Karpas-422 (cell line): ENCODE results near the gene CDYL2. TPM values are rescaled to one million over a fixed set of nuclear protein-coding genes. Genes with fewer than 3 reads are reported as not detected.

Source experiments
- DNase-seq: peaks from one replicate; pipeline ENCODE4 v3.0.0-alpha.2; 2015
- H2AFZ ChIP-seq: fragments of 200-600 bp; sonication (generic); 2 replicates; pipeline ENCODE4 v1.6.1; 2014; ENCODE audit warnings: antibody characterized with exemption, low read length, mixed read lengths
- H3K27ac ChIP-seq: fragments of 200-600 bp; sonication (generic); 2 replicates; pipeline ENCODE4 v1.5.1; 2014; ENCODE audit warnings: mild to moderate bottlenecking, low read length, moderate library complexity
- H3K27me3 ChIP-seq: fragments of 200-600 bp; sonication (generic); 2 replicates; pipeline ENCODE4 v1.6.1; 2014; ENCODE audit warnings: low read length, mixed read lengths
- H3K36me3 ChIP-seq: fragments of 200-600 bp; sonication (generic); 2 replicates; pipeline ENCODE4 v1.6.1; 2014; ENCODE audit warnings: low read length, mixed read lengths; ENCODE audit not compliant: insufficient read depth
- H3K4me1 ChIP-seq: fragments of 200-600 bp; sonication (generic); 2 replicates; pipeline ENCODE4 v1.6.1; 2014; ENCODE audit warnings: mild to moderate bottlenecking, low read length, mixed read lengths
- H3K4me2 ChIP-seq: fragments of 200-600 bp; sonication (generic); 2 replicates; pipeline ENCODE4 v1.6.1; 2014; ENCODE audit warnings: low read length, low read depth, mild to moderate bottlenecking; ENCODE audit not compliant: poor library complexity, severe bottlenecking
- H3K4me3 ChIP-seq: fragments of 200-600 bp; sonication (generic); 2 replicates; pipeline ENCODE4 v1.5.1; 2014; ENCODE audit warnings: mild to moderate bottlenecking, antibody characterized with exemption, low read length, mixed read lengths
- H3K79me2 ChIP-seq: fragments of 200-600 bp; sonication (generic); 2 replicates; pipeline ENCODE4 v1.6.1; 2014; ENCODE audit warnings: mild to moderate bottlenecking, low read length, mixed read lengths
- H3K9ac ChIP-seq: fragments of 200-600 bp; sonication (generic); 2 replicates; pipeline ENCODE4 v1.6.0; 2014; ENCODE audit warnings: low read length
- H3K9me2 ChIP-seq: fragments of 200-600 bp; sonication (generic), shearing (Covaris generic); replicated peaks from 2 replicates; pipeline ENCODE4 v1.6.0; 2014; ENCODE audit warnings: mild to moderate bottlenecking, low read length, moderate library complexity; ENCODE audit not compliant: insufficient read depth
- H3K9me3 ChIP-seq: fragments of 300-700, 200-600 bp; sonication (generic); 2 replicates; pipeline ENCODE4 v1.6.1; 2014; ENCODE audit warnings: low read length, mixed read lengths
- H4K20me1 ChIP-seq: fragments of 200-600 bp; sonication (generic); 2 replicates; pipeline ENCODE4 v1.6.1; 2014; ENCODE audit warnings: mild to moderate bottlenecking, antibody characterized with exemption, low read length, low read depth; ENCODE audit not compliant: insufficient read depth
- total RNA-seq: library from RNA; depleted of rRNA; stranded (reverse); fragments of >200 nt; shearing (Covaris generic); gene quantifications from 2 replicates; pipeline ENCODE4 v1.2.3, GENCODE V29; 2014; ENCODE audit warnings: low replicate concordance

CDYL2 gene
- total RNA-seq, 1 experiment from 2014 or later = not detected

GRCh38 chr16:80759419-80760162 lies 44.8 kb downstream of the CDYL2 start:
- H2AFZ ChIP-seq = no peak overlapping the region
- H3K4me2 ChIP-seq = no peak overlapping the region
- H4K20me1 ChIP-seq = no peaks in the 10 kb centered on the region
- no peak for DNase-seq
- no peaks in the 10 kb centered on the region for H3K27me3 ChIP-seq
- no peak overlapping the region for H3K4me3 ChIP-seq
- no peak overlapping the region for H3K9ac ChIP-seq
- no peak overlapping the region for H3K27ac ChIP-seq
- H3K79me2 ChIP-seq = no peaks in the 10 kb centered on the region
- H3K4me1 ChIP-seq = no peaks in the 10 kb centered on the region
- no peaks in the 10 kb centered on the region for H3K9me2 ChIP-seq
- no peaks in the 10 kb centered on the region for H3K9me3 ChIP-seq
- no peaks in the 10 kb centered on the region for H3K36me3 ChIP-seq

DNA sequence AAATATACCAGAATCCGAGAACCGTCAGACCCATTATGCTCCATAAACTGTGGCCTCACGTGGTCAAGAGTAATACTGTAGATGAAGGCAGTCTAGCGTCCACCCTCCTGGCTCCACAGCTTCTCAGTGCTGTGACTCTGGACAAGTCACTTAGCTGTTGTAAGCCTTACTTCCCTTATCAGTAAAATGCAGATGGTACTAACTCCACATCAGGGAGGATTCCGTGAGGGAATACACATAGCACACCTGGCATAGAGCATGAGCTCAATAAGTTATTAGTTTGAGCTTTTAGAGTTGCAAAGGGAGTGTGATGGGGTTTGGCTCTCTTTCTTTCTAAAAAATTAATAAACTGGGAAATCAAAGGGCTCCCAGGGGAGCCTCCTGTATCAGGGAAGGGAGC lies 49.9 kb downstream of the CDYL2 start:
- Histone ChIP-seq H3K36me3 (no peaks in the 10 kb centered on the region), H4K20me1 (no peaks in the 10 kb centered on the region), H3K9me3 (no peaks in the 10 kb centered on the region), H3K9ac (no peak overlapping the region), H3K4me2 (no peak overlapping the region), H3K4me3 (no peak overlapping the region), H3K27ac (no peak overlapping the region), H2AFZ (no peak overlapping the region), H3K27me3 (no peaks in the 10 kb centered on the region), H3K4me1 (no peaks in the 10 kb centered on the region), H3K79me2 (no peaks in the 10 kb centered on the region), H3K9me2 (no peaks in the 10 kb centered on the region)
- no peak for DNase-seq

DNA sequence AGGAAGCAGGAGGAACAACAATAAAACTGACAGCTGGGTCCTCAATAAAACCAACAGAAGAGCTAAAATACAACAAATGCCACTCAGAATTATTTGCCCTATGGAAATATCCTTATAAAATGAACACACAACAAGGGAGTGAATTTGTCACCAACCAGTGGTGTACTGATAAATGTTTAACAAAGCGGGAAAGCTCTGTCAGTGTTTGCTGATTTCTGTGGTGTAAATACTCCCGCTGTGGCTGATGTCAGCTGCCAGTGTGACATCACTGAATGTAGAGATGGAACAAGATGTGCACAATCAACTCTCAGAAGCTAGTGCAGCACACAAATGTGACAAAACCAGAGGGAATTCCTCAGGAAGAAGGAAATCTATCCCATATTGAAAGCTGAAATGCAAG lies 51.9 kb downstream of the CDYL2 start:
- Histone ChIP-seq H3K27me3 (no peaks in the 10 kb centered on the region), H3K9ac (no peak overlapping the region), H3K27ac (no peak overlapping the region), H3K4me1 (no peaks in the 10 kb centered on the region), H3K4me2 (no peak overlapping the region), H3K36me3 (no peaks in the 10 kb centered on the region), H3K9me2 (no peaks in the 10 kb centered on the region), H4K20me1 (no peaks in the 10 kb centered on the region), H3K4me3 (no peak overlapping the region), H3K79me2 (no peaks in the 10 kb centered on the region), H3K9me3 (no peaks in the 10 kb centered on the region), H2AFZ (no peak overlapping the region)
- no peak for DNase-seq

- no peak overlapping the region for H3K4me2 ChIP-seq
- no peaks in the 10 kb centered on the region for H3K9me3 ChIP-seq
- H3K36me3 ChIP-seq = no peaks in the 10 kb centered on the region
- DNase-seq = no peak
- H3K79me2 ChIP-seq = no peaks in the 10 kb centered on the region
- H3K9me2 ChIP-seq = no peaks in the 10 kb centered on the region
- no peaks in the 10 kb centered on the region for H3K4me1 ChIP-seq
- no peak overlapping the region for H3K27ac ChIP-seq
- no peaks in the 10 kb centered on the region for H3K27me3 ChIP-seq
- H3K4me3 ChIP-seq = no peak overlapping the region
- H3K9ac ChIP-seq = no peak overlapping the region
- H2AFZ ChIP-seq = no peak overlapping the region
- H4K20me1 ChIP-seq = no peaks in the 10 kb centered on the region
These were observed 53.2 kb downstream of the CDYL2 start for GRCh38 chr16:80751167-80751566.

GRCh38 chr16:80746231-80746630 lies 58.2 kb downstream of the CDYL2 start:
- no peaks in the 10 kb centered on the region for H3K79me2 ChIP-seq

DNA sequence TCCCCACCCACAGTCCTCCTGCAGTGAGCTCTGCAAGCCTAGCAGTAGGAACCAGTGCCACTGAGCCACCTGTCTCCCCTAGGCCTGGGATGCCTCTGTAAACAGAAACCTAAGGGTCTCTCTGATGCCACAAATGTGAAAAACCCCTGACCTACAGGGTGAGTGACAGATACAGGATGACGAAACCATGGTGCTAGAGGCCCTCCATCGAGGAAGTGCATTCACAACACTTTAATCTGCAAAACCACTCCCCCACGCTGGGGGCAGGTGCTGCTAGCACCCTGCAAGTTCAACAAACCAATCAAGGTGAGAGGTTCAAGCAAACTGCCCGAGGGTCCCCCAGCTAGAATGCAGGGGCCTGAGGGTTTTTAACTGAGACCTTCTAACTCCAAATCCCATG lies 59.5 kb downstream of the CDYL2 start:
- DNase-seq = no peak

More at GRCh38 chr16:80746231-80746630, 58.2 kb downstream of the CDYL2 start:
- H3K9me2 ChIP-seq = no peaks in the 10 kb centered on the region
- no peak overlapping the region for H2AFZ ChIP-seq
- H3K4me1 ChIP-seq = no peaks in the 10 kb centered on the region
- H3K9ac ChIP-seq = no peak overlapping the region
- H3K9me3 ChIP-seq = no peaks in the 10 kb centered on the region
- no peak for DNase-seq
- no peaks in the 10 kb centered on the region for H3K36me3 ChIP-seq
- H3K4me2 ChIP-seq = no peak overlapping the region
- no peak overlapping the region for H3K4me3 ChIP-seq
- no peak overlapping the region for H3K27ac ChIP-seq
- H3K27me3 ChIP-seq = no peaks in the 10 kb centered on the region
- H4K20me1 ChIP-seq = no peaks in the 10 kb centered on the region

GRCh38 chr16:80743772-80744171 lies 60.6 kb downstream of the CDYL2 start:
- H3K36me3 ChIP-seq = no peaks in the 10 kb centered on the region; the same call in 1 of the 2 replicates
- no peaks in the 10 kb centered on the region for H3K27me3 ChIP-seq
- H3K79me2 ChIP-seq = no peaks in the 10 kb centered on the region
- no peaks in the 10 kb centered on the region for H4K20me1 ChIP-seq
- H3K4me1 ChIP-seq = no peaks in the 10 kb centered on the region
- DNase-seq = no peak
- H3K4me3 ChIP-seq = no peak overlapping the region
- no peak overlapping the region for H3K27ac ChIP-seq
- H2AFZ ChIP-seq = no peak overlapping the region
- H3K9me2 ChIP-seq = no peaks in the 10 kb centered on the region
- H3K9me3 ChIP-seq = peaks cover 10% of the 10 kb centered on the region
- H3K9ac ChIP-seq = no peak overlapping the region
- H3K4me2 ChIP-seq = no peak overlapping the region

More for the DNA sequence above, 59.5 kb downstream of the CDYL2 start:
- H3K4me3 ChIP-seq = no peak overlapping the region
- peaks cover 7% of the 10 kb centered on the region for H3K9me3 ChIP-seq
- H3K27ac ChIP-seq = no peak overlapping the region
- no peaks in the 10 kb centered on the region for H3K9me2 ChIP-seq
- no peaks in the 10 kb centered on the region for H3K4me1 ChIP-seq
- H3K4me2 ChIP-seq = no peak overlapping the region
- H3K36me3 ChIP-seq = no peaks in the 10 kb centered on the region; the same call in 1 of the 2 replicates
- no peak overlapping the region for H2AFZ ChIP-seq
- no peaks in the 10 kb centered on the region for H3K79me2 ChIP-seq
- no peaks in the 10 kb centered on the region for H4K20me1 ChIP-seq
- no peak overlapping the region for H3K9ac ChIP-seq
- no peaks in the 10 kb centered on the region for H3K27me3 ChIP-seq

DNA sequence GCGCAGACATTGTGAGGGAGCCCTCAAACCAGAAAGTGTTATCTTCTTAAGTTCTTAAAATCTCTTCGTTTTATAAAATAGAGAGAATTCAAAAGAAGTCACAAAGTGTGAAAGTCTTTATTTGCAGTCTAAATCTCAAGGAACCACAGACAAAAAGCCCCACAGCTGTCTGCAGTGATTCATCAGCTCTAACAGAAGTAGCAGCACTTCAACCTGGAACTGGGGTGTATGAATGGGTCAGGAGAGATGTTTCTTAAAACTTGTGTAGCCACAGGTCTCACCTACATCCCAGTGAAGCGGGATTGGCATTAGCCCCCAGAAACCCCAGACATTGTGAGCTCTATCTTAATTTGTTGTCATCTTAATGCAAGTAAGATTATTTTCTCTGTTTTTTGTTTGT lies 61.1 kb downstream of the CDYL2 start:
- H3K9me3 ChIP-seq = peaks cover 10% of the 10 kb centered on the region
- H3K4me1 ChIP-seq = no peaks in the 10 kb centered on the region
- H3K9ac ChIP-seq = no peak overlapping the region
- H3K79me2 ChIP-seq = no peaks in the 10 kb centered on the region
- no peak overlapping the region for H3K27ac ChIP-seq
- H4K20me1 ChIP-seq = no peaks in the 10 kb centered on the region
- no peaks in the 10 kb centered on the region for H3K9me2 ChIP-seq
- H3K36me3 ChIP-seq = no peaks in the 10 kb centered on the region; the same call in 1 of the 2 replicates
- no peak overlapping the region for H2AFZ ChIP-seq
- no peak for DNase-seq
- no peak overlapping the region for H3K4me3 ChIP-seq
- H3K27me3 ChIP-seq = no peaks in the 10 kb centered on the region
- H3K4me2 ChIP-seq = no peak overlapping the region
